Mammary epithelial cell (primary cell): ENCODE measurements around the gene SLC35B2.

Experiments used
- CTCF ChIP-seq, 2 donors: IDR thresholded peaks in 1 of 2; conservative IDR thresholded peaks in 1 of 2; 2 replicates each; pipeline ENCODE4 v1.5.1; 2011 to 2012; ENCODE audit warnings: inconsistent platforms in 2 of 2, low read length in 2 of 2, mild to moderate bottlenecking in 2 of 2, control low read depth in 1 of 2, low read depth in 1 of 2; ENCODE audit not compliant: insufficient read depth in 1 of 2; ENCODE audit errors: extremely low read depth in 1 of 2
- EZH2 ChIP-seq: IDR thresholded peaks from 2 replicates; pipeline ENCODE4 v1.6.1; 2012; ENCODE audit warnings: low read length, inconsistent platforms, borderline replicate concordance

GRCh38 chr6:44255871-44256774 is 1.2 kb downstream of the SLC35B2 start:
- TF ChIP-seq CTCF (conservative IDR thresholded peaks at IDR 0.05 in 1 of 2, IDR thresholded peaks at IDR 0.05 in 1 of 2; ENCODE audit: extremely low read depth in 1 of 2, insufficient read depth in 1 of 2, low read depth in 1 of 2, low read length in 2 of 2) (no peak), EZH2 (no peak)
